Measurements from ENCODE around the gene IRF4.

DNA sequence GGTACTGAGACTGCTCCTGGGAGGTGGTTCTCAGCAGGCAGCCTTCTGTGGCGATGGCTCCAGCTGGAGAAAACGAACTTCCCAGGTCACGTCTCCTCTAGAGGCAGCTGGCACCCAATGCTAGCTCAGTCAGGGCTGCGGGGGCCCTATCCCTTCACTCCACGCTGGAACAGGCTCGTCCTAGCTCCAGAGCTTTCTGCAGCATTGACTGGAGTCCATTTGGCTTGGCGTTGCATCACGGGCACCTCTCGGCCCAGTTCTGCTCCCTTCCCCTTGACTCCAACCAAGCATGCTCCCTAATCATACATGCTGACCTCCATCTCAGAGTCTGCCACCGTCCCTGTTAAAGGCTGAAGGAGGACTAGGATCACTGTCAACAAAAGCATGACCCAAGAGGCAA is 5.9 kb upstream of the IRF4 start:
- TF ChIP-seq CTCF (conservative IDR thresholded peaks at IDR 0.05; ENCODE audit: low read length) = no peak
- TF ChIP-seq EZH2phosphoT487 (IDR thresholded peaks at IDR 0.05; ENCODE audit: borderline replicate concordance) = no peak

Data from Loucy (cell line).